DOHH2 (cell line): ENCODE data around the gene LOC128125822.

Experiments
- CTCF ChIP-seq: fragments of 200-600 bp; sonication (generic); IDR thresholded peaks from one replicate; pipeline ENCODE4 v1.5.1; 2014; ENCODE audit warnings: antibody characterized with exemption, mild to moderate bottlenecking, low read depth, low read length; ENCODE audit not compliant: poor library complexity, severe bottlenecking
- EZH2phosphoT487 ChIP-seq: fragments of 200-600 bp; sonication (generic); IDR thresholded peaks from 2 replicates; pipeline ENCODE4 v1.6.1; 2017; ENCODE audit warnings: borderline replicate concordance, mild to moderate bottlenecking, antibody characterized with exemption, low read length, moderate library complexity, mixed read lengths

GRCh38 chr6:63609231-63609630 lies 37.0 kb downstream of the LOC128125822 start:
- TF ChIP-seq CTCF (no peak), EZH2phosphoT487 (no peak)
